Measurements from ENCODE around the gene TMEM40.
"Not testable (repeated sequence)": the region's sequence is repeated elsewhere in the genome, so short reads cannot be mapped to it uniquely, and the experiment has no call there.

Gene TMEM40

GRCh38 chr3:12775970-12776369, 16.9 kb upstream of the TMEM40 start:
- DNase-seq (ENCODE audit: low read depth in 3 of 3): not testable (repeated sequence)

- DNase-seq (ENCODE audit: low read depth in 3 of 3): no peak
Observed at GRCh38 chr3:12775226-12775625, 16.2 kb upstream of the TMEM40 start.

GRCh38 chr3:12774619-12775018, 15.6 kb upstream of the TMEM40 start:
- no peak for DNase-seq (ENCODE audit: low read depth in 3 of 3)

DNA sequence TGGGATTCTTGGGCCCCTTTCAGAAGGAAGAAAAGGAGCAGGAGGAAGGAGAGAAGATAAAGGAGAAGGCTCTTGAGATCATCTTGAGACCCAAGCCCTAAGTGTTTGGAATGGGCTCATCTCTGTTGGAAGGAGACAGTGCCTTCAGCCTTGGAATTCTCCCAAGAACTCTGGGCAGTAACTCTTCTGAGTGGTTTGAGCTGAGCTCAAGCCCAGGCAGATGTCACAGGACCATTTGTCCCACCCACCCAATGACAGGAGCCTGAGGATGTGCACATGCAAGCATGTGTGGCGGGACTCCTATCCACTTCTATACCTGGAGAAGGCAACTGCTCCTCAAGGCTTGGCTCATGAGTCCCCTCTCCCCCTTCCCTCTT, 14.6 kb upstream of the TMEM40 start:
- DNase-seq (ENCODE audit: low read depth in 3 of 3): no peak

- DNase-seq (ENCODE audit: low read depth in 3 of 3): no peak
Observed at GRCh38 chr3:12773030-12773709, 14.1 kb upstream of the TMEM40 start.

DNA sequence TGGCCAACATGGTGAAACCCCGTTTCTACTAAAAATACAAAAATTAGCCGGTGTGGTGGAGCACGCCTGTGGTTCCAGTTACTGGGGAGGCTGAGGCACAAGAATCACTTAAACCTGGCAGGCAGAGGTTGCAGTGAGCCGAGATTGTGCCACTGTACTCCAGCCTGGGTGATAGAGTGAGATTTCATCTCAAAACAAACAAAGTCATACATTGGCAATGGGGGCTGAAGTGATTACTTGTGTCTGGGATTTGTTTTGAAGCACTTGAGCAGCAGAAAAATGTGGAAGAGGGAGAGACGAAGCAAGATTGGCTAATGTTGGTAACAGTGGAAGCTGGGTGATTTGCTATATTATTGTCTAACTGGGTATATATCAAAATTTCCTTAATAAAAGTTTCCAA, 13.4 kb upstream of the TMEM40 start:
- DNase-seq (ENCODE audit: low read depth in 3 of 3): no peak

GRCh38 chr3:12771236-12771635, 12.2 kb upstream of the TMEM40 start:
- no peak for DNase-seq (ENCODE audit: low read depth in 3 of 3)

DNA sequence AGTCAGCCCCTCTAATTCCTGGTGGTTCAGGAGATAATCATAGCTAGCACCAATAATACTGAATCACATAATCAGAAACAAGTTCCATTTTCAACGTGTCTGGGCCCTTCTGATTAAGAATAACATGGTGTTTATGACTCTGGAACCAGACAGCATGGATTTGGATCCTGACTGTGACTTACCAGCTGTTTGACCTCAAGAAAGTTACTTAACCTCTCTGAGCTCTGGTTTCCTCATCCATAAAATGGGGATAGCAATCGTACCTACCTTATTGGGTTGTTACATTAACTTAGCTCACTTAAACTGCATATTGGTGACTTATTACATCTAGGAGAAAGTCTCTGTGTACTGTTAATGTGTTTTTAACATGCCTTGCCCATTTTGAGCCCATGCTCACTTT, 10.7 kb upstream of the TMEM40 start:
- no peak for DNase-seq (ENCODE audit: low read depth in 3 of 3)

DNA sequence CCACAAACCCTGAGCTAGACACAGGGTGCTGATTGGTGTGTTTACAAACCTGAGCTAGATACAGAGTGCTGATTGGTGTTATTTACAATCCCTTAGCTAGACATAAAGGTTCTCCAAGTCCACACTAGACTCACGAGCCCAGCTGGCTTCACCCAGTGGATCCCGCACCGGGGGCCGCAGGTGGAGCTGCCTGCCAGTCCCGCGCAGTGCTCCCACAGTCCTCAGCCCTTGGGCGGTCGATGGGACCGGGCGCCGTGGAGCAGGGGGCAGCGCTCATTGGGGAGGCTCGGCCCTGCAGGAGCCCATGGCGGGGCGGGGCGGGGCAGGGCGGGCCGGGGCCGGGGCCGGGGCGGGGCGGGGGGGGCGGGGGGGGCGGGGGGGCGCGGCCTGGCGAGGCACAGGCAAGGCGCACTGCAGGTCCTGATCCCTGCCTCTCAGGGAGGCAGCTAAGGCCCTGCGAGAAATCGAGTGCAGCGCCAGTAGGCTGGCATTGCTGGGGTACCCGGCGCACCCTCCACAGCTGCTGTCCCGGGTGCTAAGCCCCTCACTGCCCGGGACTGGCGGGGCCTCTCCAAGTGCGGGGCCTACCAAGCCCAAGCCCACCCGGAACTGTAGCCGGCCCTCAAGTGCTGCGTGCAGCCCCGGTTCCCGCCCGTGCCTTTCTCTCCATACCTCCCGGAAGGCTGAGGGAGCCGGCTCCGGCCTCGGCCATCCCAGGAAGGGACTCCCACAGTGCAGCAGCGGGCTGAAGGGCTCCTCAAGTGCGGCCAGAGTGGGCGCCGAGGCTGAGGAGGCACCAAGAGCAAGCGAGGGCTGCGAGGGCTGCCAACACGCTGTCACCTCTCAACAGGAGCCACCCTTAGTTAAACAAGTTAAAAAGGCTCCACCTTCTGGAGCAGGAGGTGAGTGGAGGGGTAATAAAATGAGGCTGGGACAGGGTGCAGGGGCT, 9.8 kb upstream of the TMEM40 start:
- no peak for DNase-seq (ENCODE audit: low read depth in 3 of 3)

DNA sequence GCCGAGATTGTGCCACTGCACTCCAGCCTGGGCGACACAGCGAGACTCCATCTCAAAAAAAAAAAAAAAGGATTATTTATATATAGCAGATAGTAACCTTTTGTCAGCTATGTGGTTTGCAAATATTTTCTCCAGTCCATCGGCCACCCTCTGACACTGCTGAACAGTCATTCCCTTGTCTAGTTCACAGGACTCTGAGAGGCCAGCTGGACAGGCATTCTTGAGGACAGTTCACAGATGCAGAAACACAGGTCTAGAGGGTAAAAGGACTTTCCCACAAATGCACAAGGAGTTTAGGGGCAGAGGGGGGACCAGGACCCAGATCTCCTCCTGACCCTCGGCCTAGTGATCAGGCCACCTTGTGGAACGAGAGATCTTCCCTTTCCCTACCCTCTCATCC, 7.5 kb upstream of the TMEM40 start:
- DNase-seq (ENCODE audit: low read depth in 3 of 3): no peak

DNA sequence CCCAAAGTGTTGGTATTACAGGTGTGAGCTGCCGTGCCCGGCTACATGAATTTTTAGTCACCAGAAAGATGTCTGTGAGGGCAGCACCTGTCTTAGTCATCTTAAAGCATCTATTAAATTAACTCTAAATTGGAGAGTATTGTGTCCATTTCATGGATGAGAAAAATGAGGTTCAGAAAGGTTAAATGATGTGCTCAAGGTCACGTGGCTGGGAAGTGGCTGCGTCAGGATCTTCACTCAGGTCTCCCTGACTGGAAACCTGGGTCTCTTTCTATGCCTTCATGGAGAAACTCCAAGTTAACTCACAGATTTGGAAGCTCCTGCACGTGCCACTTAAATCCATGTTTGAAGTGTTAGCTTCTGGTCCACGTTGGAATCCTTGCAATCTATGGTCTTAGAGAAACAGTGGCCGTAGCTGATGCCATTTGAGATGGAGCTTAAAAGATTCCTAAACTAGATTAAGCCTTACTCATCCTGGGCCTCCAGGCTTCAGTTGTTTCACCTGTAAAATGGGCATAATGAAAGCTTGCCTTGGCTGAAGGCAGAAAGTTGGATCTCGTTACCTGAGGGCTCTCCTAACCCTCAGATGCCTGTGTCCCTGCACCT, 5.2 kb upstream of the TMEM40 start:
- DNase-seq (ENCODE audit: low read depth in 3 of 3): no peak

GRCh38 chr3:12759693-12760565, 870 bp upstream of the TMEM40 start:
- DNase-seq (ENCODE audit: low read depth in 3 of 3): no peak

- no peak for DNase-seq (ENCODE audit: low read depth in 3 of 3)
Observed at GRCh38 chr3:12758025-12758781, 856 bp downstream of the TMEM40 start.

DNA sequence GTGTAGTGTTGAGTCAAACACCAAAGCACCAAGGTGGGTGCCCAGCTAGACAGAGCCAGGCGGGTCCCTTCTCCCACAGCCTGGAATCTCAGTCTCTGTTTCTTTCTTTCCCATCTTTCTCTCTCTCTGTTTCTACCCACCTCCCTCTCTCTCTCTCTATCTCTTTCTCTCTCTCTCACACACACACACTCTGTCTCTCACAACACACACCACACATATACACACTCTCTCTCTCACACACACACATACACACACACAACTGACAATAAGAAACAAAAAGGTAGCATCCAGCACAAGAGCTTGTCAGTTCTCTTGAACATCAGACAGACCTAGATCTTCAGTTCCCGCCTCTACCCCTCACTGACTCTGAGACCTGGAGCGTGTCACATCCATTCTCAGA, 2.4 kb downstream of the TMEM40 start:
- no peak for DNase-seq (ENCODE audit: low read depth in 3 of 3)

- DNase-seq (ENCODE audit: low read depth in 3 of 3): no peak
Observed at GRCh38 chr3:12756175-12756574, 2.9 kb downstream of the TMEM40 start.

- DNase-seq (ENCODE audit: low read depth in 3 of 3): no peak
Observed at GRCh38 chr3:12755754-12756153, 3.3 kb downstream of the TMEM40 start.

- DNase-seq (ENCODE audit: low read depth in 3 of 3): no peak
Observed at GRCh38 chr3:12754313-12754712, 4.7 kb downstream of the TMEM40 start.

- DNase-seq (ENCODE audit: low read depth in 3 of 3): no peak
Observed at GRCh38 chr3:12753275-12754028, 5.6 kb downstream of the TMEM40 start.

GRCh38 chr3:12752809-12753208, 6.2 kb downstream of the TMEM40 start:
- DNase-seq (ENCODE audit: low read depth in 3 of 3): no peak

- no peak for DNase-seq (ENCODE audit: low read depth in 3 of 3)
Observed at GRCh38 chr3:12752102-12752501, 7.0 kb downstream of the TMEM40 start.
